ENCODE measurements around the gene MCRS1. TPM values are rescaled to one million over a fixed set of nuclear protein-coding genes. Genes with fewer than 3 reads are reported as not detected.

Gene MCRS1
- total RNA-seq, 3 donors from 2014 or later: 51.6 to 66.7 (median 55.9) TPM

- ATAC-seq: no peak
Observed at GRCh38 chr12:49577589-49578315, 9.8 kb upstream of the MCRS1 start.

DNA sequence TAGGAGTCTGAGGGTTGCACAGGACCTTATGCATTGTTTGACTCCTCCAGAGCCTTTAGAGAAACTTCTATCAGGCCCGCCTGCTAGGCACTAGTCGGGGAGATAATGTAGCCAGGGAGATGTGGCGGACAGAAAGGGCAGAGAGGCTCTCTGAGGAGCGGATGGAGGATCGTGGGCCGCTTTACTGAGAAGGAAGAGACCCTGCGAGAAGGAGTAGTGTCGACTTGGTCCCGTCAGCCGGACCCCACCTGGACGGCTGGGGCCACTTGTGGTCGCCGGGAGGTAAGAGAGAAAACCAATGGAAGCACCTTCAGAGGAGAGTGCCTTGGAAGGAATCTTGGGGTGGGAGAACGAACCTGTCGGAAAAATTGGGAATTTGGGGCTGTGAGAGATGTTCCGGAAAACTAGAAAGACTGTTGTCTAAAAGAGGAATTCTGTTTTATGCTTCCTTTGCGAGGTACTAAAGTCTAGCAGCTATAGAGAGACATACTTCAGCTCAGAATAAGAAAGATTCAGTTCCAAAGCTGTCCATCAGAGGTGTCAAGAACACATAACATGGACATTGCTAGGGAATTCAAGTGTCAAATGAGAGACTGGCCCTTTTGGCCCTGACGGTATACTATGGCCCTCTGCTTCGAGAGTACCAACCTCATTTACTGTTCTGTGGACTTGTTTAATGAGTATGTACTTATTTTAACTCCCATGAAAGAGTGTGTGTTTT lies 660 bp upstream of the MCRS1 start:
- no peaks in the 10 kb centered on the region for H3K36me3 ChIP-seq (ENCODE audit: low read depth)
- peak overlapping the region; percentile 75 for H3K4me3 ChIP-seq
- peaks cover 15% of the 10 kb centered on the region for H3K4me1 ChIP-seq (ENCODE audit: low read depth)
- intact Hi-C loops (cut with DNase I, micrococcal nuclease): no loop called here
- DNase-seq (no peak), ATAC-seq (peak; percentile 6)
- H3K9me3 ChIP-seq: no peaks in the 10 kb centered on the region
- no peak for TF ChIP-seq CTCF (IDR thresholded peaks at IDR 0.05)

More at GRCh38 chr12:49577589-49578315, 9.8 kb upstream of the MCRS1 start:
- DNase-seq: no peak
- H3K9me3 ChIP-seq: no peaks in the 10 kb centered on the region
- no peak overlapping the region for H3K4me3 ChIP-seq
- no peaks in the 10 kb centered on the region for H3K4me1 ChIP-seq (ENCODE audit: low read depth)
- intact Hi-C loops (cut with DNase I, micrococcal nuclease): no loop called here
- H3K36me3 ChIP-seq (ENCODE audit: low read depth): no peaks in the 10 kb centered on the region
- no peak for TF ChIP-seq CTCF (IDR thresholded peaks at IDR 0.05)

- TF ChIP-seq CTCF (IDR thresholded peaks at IDR 0.05): no peak
- DNase-seq (no peak), ATAC-seq (peak; percentile 14)
- intact Hi-C loops (cut with DNase I, micrococcal nuclease): no loop called here
- H3K4me3 ChIP-seq: peak overlapping the region; percentile 75
- no peaks in the 10 kb centered on the region for H3K9me3 ChIP-seq
- H3K36me3 ChIP-seq (ENCODE audit: low read depth): peaks cover 7% of the 10 kb centered on the region
- peaks cover 15% of the 10 kb centered on the region for H3K4me1 ChIP-seq (ENCODE audit: low read depth)
Observed at GRCh38 chr12:49567302-49567610, 686 bp downstream of the MCRS1 start.

- H3K4me3 ChIP-seq: no peak overlapping the region
- intact Hi-C loops (cut with DNase I, micrococcal nuclease): no loop called here
- peaks cover 15% of the 10 kb centered on the region for H3K4me1 ChIP-seq (ENCODE audit: low read depth)
- DNase-seq (no peak), ATAC-seq (no peak)
- peaks cover 10% of the 10 kb centered on the region for H3K36me3 ChIP-seq (ENCODE audit: low read depth)
- H3K9me3 ChIP-seq: no peaks in the 10 kb centered on the region
- no peak for TF ChIP-seq CTCF (IDR thresholded peaks at IDR 0.05)
Observed at GRCh38 chr12:49566361-49566760, 1.6 kb downstream of the MCRS1 start.

GRCh38 chr12:49565406-49566265 lies 2.3 kb downstream of the MCRS1 start:
- intact Hi-C loops (cut with DNase I, micrococcal nuclease): no loop called here
- ATAC-seq: no peak

More at GRCh38 chr12:49565406-49566265, 2.3 kb downstream of the MCRS1 start:
- Histone ChIP-seq H3K4me1 (ENCODE audit: low read depth) (peaks cover 15% of the 10 kb centered on the region), H3K36me3 (ENCODE audit: low read depth) (peaks cover 10% of the 10 kb centered on the region), H3K4me3 (no peak overlapping the region), H3K9me3 (no peaks in the 10 kb centered on the region)
- no peak for TF ChIP-seq CTCF (IDR thresholded peaks at IDR 0.05)
- no peak for DNase-seq
